Measurements from ENCODE around the gene ID2.

The ID2 gene

DNA sequence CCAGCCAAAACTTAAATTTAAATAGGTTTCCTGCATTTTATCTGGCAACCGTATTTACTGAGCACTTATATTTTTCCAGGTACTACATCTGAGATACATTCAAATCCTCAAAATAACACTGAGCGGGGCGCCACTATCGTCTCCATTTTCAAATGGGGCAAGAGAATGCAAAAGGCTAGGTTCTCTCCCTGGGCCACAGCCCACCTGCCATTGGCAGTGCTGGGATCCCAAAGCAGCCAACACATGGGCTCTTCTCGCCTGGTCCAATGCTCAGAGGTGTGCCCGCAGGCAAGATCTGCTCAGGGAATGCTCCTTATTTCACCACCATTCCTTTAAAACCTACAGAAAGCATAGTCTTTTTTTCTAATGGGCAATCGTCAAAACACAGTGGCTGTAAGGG is 11.3 kb upstream of the ID2 start:
- DNase-seq = no peak

DNA sequence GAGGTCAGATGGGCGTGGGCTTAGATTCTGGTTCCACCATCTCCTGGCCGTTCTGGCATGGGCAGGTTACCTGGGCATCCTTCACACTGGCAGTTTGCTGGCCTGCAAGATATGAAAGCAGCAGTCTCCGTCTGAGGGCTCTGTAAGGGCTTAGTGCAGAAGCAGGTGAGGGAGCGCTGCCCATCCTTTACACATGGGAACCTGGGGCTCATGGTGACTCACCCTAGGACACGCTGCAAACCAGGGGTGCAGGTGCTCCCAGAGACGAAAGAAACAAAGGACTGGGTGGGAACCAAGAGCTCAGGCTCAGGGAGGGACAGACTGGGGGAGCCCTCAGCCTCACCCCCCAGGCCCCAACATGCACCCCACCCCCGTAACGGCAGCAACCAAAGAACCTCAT is 10.7 kb upstream of the ID2 start:
- no peak for DNase-seq

DNA sequence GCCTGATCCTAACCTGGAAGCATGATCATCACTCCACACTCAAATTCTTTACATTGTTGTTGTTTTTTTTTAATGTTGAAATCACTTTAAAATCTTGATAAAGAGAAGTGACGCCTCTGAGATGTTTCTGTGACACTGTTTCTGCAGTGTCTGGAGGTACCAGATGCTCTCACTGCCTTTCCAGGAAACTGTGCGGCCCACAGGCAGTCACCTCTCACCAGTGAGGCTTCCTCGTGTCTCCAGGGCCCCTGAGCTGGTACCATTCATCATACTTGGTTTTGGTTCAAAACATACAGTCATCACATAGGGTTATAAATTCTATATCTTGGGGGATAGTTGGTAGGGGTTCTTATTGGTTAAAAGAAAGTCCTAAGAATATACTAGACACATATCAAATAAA is 10.1 kb upstream of the ID2 start:
- DNase-seq = no peak

DNA sequence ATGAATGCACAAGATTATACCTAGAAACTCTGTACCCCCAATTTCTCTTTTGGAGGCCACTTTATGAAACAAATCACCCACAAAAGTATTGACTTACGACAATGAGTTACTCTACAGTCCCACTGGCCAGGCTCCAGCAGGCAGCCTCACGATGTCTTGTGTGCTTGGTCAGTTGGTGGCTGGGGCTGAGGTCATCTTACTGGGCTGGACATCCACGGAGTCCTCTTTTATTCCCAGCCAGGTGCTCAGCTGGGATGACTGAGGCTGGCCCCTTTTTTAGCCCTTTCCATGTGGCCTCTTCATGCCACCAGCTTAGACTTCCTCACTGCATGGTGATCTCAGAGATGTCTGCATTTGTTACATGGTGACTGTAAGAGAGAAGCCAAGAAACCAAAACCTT is 8.9 kb upstream of the ID2 start:
- DNase-seq = no peak

DNA sequence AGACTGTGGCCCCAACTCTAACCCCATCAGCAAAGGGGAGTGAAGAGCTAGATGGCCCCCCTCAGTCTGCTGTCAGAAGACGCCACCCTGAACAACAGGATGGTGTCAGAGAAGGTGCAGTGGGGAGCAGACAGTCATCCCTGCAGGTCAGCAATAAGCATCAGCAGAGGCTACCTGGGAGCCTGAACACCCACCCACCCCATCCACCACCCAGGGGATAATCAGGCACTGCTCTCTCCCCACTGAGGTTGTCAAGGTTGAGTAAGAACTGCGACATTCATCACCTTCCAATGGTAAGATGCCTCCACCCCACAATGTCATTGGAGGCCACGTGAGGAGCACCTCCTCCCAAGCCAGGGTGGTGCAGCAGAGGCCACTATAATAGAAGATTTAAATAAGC is 8.5 kb upstream of the ID2 start:
- DNase-seq = no peak

DNA sequence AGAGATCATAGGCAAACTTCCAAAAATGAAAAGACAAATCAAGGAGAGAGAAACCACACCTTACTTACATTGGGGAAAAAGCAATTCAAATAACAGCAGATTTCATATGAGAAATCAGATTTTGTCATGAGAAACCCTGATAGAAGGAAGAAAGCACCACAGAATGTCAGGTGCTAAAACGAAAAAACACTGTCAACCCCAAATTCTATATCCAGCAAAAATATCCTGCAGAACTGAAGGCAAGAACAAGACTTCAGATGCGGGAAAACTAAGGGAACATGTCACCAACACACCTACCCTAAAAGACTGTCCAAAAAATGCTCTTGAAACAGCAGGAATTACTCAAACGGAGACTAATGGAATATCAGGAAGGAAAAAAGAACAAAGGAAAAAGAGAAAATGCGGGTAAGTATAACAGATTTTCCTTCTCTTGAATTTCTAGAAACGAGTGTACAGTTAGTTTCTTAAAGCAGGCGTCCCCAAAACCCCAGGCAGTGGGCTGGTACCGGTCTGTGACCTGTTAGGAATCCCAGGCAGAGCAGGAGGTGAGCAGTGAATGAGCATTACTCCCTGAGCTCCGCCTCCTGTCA is 7.3 kb upstream of the ID2 start:
- no peak for DNase-seq

DNA sequence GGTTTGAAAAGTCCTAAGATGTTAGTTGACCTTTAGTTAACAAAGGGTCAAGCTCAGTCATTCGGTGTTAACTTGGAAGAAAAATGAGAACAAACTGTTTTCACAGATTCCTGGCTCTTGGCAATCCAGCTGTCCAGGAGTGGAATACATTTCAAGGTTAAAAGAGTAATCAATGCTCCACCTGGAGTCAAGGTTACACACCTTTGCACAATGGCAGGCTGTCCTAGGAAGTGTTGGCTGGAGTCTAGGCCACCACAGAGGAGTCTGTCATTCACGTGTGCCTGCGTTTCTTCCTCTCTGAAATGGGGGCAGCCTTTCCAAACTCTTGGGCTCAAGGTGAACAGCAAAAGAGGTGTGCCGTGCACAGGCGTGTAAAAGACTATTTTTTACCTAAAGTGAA is 6.3 kb upstream of the ID2 start:
- DNase-seq = no peak

DNA sequence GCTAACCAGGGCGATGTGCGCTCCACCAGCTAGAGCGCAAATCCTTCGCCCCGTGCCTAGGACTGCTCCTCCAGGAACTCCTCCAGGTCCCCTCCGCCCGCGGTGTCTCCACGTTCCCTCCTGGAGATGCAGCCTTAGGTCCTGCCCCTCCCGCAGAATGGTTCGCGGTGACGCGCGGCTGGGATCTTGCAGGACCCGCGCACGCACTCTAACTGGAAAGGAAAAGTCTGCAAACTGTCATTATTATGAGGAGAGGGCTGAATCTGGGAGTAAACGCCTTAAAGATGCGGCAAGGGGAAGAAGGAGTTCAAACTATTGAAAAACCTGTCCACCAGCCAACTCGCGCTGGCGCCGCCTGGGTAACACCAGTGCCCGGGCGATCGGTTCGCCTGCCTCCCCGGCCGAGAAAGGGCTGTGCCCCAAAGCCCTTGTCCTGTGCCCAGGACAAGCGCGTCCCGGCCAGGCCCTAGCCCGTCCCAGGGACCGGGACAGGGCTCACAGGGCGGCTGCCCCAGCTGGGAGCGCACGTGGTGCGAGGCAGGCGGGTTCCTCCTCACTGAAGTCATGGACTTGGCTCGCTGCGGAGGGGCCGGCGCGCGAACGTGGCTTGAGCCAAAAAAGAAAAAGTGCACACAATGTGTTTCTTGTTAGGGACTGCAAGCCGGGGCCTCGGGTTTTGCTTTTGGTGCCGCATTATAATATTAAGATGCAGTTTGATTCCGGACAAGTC is 5.5 kb upstream of the ID2 start:
- peak; percentile 90 for DNase-seq

DNA sequence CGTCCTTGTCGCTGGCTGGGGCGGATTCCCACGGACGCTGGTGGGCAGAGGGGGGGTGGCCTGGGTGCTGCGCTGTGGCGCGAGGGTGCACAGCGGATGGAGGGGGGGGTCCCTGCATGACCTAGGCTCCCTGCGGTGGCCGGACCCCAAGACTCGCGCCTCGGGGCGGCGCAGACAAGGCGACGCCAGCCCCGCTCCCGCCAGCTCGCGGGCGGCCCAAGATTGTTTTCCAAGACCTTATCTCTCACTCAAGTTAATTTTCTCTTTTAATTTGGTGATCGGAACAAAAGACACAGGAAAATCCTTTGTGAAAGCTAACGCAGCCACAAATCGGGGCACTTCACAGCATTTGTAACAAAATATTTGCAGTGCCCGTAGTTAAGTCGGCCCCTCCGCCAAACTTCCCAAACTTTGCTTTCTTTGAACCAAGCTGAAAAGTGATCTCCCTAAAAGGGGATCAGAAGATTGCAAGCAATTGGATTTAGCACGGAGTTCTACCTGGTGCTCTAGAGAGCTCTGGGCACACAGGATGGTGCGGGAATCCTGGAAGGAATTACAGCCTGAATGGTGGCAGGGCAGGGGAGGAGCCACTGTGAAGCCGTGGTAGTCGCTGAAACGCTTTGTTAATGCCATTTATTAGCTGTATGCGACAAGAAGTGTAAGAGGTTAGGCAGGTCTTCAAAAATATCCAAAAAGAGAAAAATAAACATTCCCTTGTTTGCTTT is 4.8 kb upstream of the ID2 start:
- DNase-seq = no peak

DNA sequence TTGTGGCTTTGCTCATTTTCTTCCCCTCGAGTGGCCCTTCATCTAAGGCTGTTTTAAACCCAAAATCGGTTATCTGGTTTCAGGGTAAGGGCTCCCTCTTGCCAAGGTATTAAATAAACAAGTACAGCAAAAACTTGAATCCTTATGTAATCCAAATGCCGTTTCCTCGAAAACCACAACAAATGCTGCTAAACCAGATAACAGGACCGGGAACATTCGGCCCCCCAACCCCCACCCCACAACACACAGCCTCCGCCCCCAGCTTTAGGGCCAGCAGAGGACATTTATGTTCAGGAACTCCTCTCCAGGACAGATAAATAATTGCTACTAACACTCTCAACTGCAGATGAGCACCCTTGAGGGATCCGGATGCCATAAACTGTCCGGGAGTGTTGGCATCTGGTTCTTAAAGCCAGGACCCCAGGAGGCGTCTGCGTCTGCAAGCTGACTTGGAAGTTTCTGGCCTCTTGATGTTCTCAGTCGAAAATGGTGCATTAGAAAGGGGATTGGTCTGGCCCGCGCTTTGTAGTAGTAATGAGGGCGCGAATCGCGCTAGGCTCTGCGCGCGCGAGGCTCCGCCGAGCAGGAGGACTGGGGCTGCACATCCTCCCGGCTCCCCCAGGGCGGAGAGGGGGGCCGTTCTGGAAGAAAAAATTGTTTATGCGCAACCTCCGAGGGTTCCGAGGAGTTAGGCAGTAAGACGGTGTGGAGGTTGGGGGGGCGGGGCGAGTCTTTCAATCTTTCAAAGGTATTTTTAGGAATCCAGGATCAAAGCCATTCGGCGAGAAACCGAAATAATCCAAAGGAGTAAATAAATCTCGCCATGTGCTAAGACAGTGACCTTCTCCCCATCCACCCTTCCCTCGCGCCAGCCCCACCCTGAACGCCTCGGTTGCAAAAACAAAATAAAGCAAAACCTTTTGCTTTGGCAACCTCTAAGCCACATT is 3.9 kb upstream of the ID2 start:
- DNase-seq = peak; percentile 70

DNA sequence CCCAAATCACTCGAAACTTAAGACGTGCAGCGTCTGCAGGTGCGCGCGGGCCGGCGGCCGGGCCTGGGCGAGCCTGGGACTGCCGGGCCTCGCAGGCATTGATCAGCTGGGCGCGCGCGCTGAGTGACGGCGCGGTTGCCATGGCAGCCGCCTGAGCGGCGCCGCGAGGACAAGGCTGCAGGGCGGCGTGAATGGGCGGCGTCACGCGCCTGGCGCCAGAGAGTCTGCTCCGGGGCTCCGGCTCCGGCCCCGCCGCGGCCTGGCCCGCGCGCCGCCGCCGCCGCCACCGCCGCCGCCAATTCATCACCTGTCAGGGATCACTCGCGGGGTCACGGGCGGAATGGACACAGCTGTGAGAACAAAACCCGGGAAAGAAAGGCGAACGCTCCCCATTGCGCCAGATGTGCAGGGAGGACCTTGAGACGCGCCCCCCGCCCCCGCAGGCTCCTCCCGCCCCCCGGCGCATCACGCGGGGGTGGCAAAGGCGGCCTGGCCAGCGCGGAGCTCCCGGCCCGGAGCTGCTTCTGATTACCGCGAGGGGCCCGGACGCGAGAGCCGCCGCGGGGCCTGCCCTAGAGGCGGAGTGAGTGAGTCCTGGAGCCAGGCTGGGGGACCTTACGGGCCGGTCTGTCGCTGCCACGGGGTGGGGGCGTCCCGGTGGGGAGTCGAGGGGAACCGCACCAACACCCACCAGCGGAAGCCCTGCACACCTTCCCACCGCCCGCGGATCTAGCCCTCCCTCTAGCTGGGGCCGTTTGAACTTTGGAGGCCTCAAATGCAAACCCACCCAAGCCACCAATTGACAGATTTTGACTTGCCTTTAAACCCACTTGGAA is 2.9 kb upstream of the ID2 start:
- peak; percentile 91 for DNase-seq

DNA sequence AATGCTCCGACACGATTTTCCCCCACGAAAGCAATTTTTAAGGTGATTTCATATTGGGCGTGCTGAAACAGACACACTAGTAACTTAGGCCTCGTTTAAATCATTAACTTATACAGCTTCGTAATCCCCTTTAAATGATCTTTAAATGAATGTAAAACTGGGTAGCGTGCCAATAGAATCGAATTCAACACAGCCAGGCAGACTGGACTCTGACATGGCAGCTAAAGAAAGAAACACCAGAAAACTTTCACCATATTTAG is 2.4 kb upstream of the ID2 start:
- no peak for DNase-seq

DNA sequence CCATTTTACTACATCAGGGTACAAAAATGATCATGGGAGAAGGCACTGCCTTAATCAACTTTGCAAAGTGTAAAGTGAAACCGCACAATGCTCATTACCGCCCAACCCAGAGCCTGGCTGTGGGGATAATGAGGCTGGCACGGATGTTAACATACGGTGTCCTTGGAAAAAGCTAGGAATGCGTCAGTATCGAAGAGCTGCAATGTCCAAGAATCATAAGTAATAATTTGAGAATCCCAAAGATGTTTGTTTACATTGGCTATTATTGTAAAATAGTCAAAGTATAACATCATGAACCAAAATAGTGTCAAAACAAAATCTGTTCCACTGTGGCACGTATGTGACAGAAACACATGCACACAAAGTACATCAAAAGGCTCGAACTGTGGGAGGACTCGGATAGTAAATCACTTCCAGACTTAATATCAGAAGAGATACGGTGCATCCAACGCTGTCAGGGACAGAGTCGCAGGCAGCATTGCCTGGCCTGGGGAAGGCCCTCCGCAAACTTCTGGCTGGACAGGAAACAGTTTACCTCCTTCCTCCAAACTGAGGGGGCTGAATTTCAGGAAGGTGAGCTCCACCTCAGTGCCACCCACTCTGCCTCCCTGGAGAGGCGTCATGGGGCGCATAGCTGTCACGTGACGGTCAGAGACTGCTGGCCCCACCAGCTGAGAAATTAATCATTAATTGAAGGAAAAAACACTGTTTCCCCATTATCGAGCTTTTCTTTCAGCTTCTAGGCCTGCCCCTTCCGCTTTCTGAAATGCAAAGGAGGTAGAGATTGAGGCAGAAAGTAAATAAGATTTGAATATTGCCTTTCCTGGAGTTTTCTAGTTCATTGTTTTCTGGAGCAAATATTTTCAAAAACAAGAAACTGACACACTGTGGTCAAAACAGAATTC is 1.8 kb upstream of the ID2 start:
- DNase-seq = peak; percentile 43

DNA sequence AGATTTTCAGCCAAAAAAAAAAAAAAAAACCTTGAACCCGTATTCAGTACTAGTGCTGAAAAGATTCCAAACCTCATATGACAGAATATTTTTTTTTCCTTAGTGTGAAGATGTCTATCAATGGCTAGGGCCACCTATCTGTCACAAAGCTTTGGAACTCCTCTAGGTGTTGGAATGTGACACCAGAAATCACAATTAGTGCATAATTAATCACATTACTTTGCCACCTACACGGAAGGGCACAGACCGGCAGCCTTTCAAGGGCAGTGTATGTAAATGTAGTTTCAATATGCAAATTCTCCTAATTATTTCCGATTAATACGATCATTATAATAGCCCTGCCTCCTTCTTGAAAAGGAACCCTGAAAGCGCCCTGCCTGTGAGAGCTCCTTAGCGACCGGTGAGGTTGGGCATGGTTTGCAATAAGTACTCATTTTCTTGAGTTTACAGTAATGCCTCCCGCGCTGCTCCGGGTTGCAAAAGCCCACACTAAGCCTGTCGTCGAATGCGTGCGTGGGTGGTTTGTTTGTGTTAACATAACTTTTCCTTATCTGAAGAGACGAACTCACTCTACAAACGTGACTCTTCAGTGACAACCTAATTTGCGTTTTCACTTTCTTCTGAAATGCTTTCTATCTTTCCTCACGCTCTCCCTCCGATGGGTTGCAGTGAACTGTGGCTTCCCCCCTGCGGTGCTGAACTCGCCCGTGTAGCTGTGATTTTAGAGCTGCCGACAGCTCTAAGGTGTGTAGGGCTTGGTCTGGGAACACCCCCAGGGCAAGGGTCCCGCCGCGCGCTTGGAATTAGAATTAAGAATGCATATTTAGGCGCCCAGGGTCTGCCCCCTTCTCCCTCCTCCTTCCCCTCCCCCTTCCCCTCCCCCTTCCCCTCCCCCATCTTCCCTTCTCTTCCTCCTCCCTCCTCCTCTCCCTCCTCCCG is 765 bp upstream of the ID2 start:
- DNase-seq = peak; percentile 79

DNA sequence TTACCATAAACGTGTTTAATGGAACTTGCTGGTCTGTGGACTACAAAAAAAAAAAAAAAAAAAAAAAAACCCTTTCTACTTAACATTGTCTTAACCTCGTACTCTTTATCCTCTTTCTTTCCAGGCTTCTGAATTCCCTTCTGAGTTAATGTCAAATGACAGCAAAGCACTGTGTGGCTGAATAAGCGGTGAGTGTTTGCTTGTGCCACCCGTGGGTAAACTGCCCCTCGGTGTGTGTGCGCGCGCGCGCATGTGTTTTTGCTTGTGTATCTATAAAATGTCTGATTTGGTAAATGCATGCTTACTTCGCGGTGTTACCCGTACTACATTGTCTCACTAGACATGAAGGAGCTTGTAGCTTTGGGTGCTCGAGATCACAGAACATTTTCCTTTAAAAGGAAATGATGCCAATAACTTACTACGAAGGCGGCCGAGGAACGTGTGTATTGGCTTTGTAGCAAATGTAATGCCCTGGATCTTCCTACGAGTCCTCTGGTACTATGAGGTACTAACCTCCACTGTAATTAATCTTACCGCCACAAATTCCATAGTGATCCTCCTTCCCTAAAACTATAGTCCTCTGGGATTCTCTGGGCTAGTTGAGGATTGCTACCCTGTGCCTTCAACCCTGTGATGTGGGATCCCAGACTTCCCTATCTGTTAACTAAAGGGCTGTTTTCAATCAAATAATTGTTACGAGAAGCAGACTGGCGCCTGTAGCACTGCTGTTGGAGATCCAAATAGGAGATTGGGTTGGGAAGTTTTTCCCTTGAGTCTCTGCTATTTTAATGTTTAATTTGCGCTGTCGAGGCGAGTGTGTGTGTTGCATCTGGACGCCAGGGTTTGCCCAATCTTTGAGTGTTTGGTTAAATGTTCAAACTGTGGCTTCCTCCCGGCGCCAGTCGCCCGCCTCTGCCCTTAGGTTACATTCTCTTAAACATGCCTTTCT is 1.1 kb downstream of the ID2 start:
- peak; percentile 74 for DNase-seq

DNA sequence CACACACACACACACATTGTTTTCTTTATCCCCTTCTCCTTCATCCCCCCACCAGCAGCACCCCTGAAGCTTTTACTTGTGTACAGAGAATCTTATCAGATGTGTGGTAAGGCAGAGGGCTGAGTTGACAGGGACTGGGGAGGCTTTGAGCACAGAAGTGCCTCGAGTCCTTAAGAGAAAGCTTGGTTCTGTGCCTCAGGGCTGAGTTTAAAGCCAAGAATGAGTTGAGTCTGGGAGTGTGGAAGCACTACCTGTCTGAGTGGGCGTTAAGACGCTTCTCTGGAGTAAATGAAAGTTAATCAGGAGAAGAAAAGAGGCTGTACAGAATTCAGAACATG is 2.7 kb downstream of the ID2 start:
- DNase-seq = peak; percentile 39

DNA sequence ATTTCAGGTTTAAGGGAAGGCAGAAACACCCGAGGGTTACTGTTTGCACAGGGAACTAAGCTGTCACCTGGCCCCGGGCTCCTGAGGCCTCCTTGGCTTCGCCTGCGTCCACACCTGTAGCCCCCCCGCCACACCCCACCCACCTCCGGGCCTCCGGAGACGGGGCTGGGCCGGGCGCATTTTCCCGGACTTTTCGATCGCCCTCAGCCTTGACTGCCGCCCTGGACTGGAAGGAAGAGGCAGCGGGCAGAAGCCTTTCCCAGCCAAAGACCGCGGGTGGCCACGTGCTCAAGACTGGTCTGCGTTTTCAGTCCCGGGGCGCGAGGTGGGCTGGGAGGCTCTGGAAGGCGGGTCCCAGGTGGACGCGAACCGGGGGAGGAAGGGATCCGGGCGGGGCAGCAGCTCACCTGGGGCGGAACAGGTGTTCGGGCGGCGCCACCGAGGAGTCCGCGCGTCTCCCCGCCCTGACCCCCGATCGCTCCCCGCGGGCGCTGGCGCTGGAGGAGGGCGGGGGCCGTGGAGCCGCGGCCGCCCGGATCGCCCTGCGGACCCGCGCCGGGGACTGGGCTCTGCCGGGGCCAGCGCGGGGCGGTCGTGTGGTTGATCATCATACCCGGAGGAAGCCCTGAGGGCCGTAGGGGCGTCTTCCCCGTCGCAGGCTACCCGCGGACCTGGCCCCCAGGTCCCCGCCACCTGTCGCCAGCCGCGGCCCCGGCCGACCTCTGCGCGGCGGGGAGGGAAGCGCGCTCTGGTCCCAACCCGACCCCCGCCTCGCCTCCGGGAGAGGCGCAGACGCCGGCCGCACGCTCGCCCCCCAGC is 3.2 kb downstream of the ID2 start:
- peak; percentile 65 for DNase-seq

DNA sequence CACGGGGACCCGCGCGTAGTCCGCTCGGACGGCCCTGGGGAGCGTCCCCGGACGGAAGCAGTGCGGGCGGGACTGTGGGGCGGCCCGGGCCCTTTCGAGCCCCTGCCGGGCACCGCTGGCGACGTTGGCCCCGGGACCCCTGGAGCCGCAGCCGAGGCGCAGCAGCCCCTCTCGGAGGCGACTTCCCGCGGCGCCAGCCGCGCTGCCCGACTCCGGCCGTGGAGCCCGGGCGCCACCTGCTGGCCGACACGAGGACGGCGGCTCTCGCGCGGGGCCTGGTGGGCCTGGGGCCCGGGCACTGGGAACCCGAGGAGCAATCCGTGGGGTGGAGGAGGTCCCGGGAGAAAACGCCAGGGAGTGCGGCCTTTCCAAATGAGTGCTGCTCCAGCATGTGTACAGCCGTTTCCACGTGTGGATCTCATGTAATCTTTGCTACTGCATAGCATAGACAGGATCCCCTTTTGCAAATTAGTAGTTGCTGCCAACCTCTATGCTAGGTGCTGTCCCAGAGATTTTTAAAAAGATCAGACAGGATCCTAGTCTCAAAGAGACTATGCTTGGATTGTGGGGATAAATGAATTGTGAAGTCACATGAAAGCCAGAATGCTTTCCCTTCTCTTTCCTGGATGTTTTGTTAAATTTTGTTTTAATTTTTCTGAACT is 4.0 kb downstream of the ID2 start:
- DNase-seq = peak; percentile 53

Measured in fibroblast of upper back skin (primary cell).